Activated T-helper 17 cell treated with anti-CD3 and anti-CD28 coated beads, Interleukin-2, amount 50 U/mL, for 72 hours (primary cell): ENCODE data around the gene PHAF1. TPM values are rescaled to one million over a fixed set of nuclear protein-coding genes. Genes with fewer than 3 reads are reported as not detected.

Source experiments
- ATAC-seq: fragments of 150-1000 bp; cut with Tn5 transposase; replicated peaks from 2 replicates; pipeline ENCODE4 v1.10.0; 2021; ENCODE audit warnings: mild to moderate bottlenecking, moderate library complexity
- H3K27ac Mint-ChIP-seq: one replicate; pipeline ENCODE4 v1.8.0; 2022; ENCODE audit warnings: mixed read lengths
- H3K27me3 Mint-ChIP-seq: one replicate; pipeline ENCODE4 v1.8.0; 2022; ENCODE audit warnings: mixed read lengths
- H3K36me3 Mint-ChIP-seq: one replicate; pipeline ENCODE4 v1.8.0; 2022; ENCODE audit warnings: low read depth, mild to moderate bottlenecking, mixed read lengths
- H3K4me1 Mint-ChIP-seq: one replicate; pipeline ENCODE4 v1.8.0; 2022; ENCODE audit warnings: mixed read lengths
- H3K4me3 Mint-ChIP-seq: one replicate; pipeline ENCODE4 v1.8.0; 2022; ENCODE audit warnings: mild to moderate bottlenecking, mixed read lengths
- H3K9me3 Mint-ChIP-seq: one replicate; pipeline ENCODE4 v1.8.0; 2022; ENCODE audit warnings: mixed read lengths
- total RNA-seq, 2 donors: library from RNA; stranded (reverse); gene quantifications; one replicate each; pipeline ENCODE4 v1.2.3, GENCODE V29; 2022

Gene PHAF1
- total RNA-seq, 2 donors from 2014 or later, result 14.8 to 18.0 TPM

DNA sequence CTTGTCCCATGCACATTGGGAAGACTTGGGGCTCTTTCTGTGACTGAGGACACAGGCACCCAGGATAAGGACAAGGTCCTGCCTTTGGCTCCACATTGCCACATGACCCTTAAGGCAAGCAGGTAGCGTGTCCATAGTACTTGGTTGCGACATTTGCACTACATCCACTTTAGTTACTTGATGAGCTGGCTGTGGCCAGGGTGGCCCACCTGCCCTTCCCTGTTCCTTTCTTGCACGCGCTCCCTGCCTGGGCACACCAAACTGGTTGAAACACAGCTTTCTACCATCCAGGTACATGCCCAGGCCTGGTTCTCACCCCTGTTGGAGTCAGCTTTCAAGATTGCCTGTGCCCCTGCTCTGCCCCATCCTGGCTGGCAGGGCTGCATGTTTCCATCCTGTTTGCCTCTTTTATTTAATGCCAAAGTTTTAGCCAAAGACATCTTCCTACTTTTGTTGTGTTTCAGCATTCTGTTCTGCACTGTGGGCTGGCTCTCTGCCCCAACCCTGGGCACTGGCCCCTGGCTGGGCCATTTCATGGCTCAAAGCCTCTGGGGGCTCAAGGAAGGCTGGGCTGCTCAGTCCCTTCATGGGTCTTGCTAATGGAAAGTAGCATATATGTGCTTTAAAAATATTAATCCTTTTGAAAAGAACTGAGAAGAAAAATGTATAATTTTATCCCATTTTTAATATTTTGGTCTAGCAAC is 37.8 kb downstream of the PHAF1 start:
- Mint-ChIP-seq H3K27ac (peak overlapping the region; percentile 16), H3K4me3 (no peak overlapping the region), H3K4me1 (peaks cover 5% of the 10 kb centered on the region), H3K36me3 (peaks cover 65% of the 10 kb centered on the region), H3K27me3 (no peaks in the 10 kb centered on the region), H3K9me3 (no peaks in the 10 kb centered on the region)
- ATAC-seq, result no peak

DNA sequence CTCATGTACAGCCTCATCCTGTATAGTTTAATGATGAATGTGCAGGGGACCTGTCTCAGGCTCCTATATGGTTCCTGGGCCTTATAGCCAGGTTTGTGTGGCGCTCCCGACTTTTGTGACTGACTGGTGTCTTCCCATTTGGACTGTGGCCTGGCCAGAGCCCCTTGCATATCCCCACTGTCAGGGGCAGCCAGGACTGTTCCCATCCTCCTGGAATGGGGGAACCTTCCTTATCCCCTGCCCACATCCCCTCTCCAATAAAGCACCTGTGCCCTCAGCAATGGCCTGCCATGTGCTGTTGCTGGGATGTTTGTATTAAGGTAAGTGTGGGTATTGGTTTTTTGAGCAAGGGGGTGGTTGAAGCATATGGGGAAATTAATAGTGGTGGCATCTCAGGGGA is 38.5 kb downstream of the PHAF1 start:
- Mint-ChIP-seq H3K4me3 (peak overlapping the region; percentile 62), H3K36me3 (peaks cover 59% of the 10 kb centered on the region), H3K9me3 (no peaks in the 10 kb centered on the region), H3K27ac (peak overlapping the region; percentile 58), H3K27me3 (no peaks in the 10 kb centered on the region), H3K4me1 (peaks cover 11% of the 10 kb centered on the region)
- no peak for ATAC-seq

DNA sequence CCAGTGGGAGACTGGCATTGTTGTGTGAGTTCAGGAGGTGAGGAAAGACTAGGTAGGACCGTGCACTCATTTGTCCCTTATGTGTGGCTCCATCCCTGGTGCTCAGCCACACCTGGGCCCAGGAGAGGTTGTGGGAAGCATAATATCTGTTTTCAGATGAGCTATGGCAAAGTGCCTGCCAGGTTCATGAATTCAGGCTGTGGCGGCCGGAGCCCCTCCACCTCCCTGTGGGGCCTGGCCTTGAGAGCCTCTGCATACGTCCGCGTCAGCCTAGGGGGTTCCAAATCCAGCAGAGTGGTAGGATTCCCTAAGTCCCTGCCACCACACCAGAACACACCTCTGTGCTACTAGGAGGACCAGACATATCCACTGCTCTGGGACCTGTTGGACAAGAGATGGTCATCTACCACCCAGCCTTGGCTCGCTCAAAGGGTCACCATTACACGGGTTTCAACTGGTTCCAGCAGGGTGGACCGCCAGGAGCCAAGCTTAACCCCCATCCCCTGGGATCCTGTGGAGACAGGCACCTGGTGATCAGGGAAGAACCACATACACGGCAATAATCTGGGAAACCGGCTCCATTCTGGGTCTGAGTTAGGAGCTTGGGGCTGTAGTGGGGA is 39.0 kb downstream of the PHAF1 start:
- Mint-ChIP-seq H3K9me3 (no peaks in the 10 kb centered on the region), H3K27ac (peak overlapping the region; percentile 58), H3K4me3 (peak overlapping the region; percentile 62), H3K36me3 (peaks cover 57% of the 10 kb centered on the region), H3K4me1 (peaks cover 13% of the 10 kb centered on the region), H3K27me3 (no peaks in the 10 kb centered on the region)
- no peak for ATAC-seq

- Mint-ChIP-seq H3K27me3 (no peaks in the 10 kb centered on the region), H3K4me3 (peak overlapping the region; percentile 62), H3K4me1 (peaks cover 13% of the 10 kb centered on the region), H3K36me3 (peaks cover 56% of the 10 kb centered on the region), H3K27ac (peak overlapping the region; percentile 58), H3K9me3 (no peaks in the 10 kb centered on the region)
- ATAC-seq, result no peak
These were observed 39.7 kb downstream of the PHAF1 start for GRCh38 chr16:67149276-67150046.

- H3K36me3 Mint-ChIP-seq, result peaks cover 48% of the 10 kb centered on the region
These were observed 40.5 kb downstream of the PHAF1 start for GRCh38 chr16:67150047-67150832.

DNA sequence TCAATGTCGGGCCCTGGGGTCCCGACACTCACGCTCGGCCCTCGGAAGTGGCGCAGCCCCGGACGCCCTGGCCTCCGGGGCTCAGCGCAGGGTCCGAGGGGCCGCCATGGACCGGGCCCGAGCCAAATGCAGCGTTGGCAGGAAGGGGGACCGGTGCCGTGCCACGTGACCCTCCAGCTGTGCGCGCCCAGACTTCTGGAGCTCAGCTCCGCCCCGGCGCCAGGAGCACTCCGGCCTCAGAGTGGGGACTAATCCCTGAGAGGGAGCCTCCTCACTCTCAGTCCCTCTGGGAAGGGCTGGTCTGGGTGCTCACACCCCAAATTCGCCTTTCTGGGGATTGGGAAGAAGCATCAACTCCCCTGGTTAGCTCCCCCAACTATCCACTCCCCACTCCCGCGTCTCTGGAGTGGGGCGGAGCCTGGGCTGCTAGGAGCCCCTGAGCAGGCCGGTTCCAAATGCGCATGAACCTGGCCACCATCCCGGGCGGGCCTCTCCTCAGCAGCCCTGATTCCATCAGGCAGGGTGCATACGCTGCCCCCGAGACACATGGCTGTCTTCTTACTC is 41.2 kb downstream of the PHAF1 start, which contains the start of gene B3GNT9:
B3GNT9 (minus strand) TSS at position 166 of the 564 bp plus-strand sequence. CDS start 513 bp downstream, outside the sequence.
- H3K9me3 Mint-ChIP-seq, result no peaks in the 10 kb centered on the region
- no peaks in the 10 kb centered on the region for H3K27me3 Mint-ChIP-seq
- peaks cover 15% of the 10 kb centered on the region for H3K4me1 Mint-ChIP-seq
- peak; percentile 66 for ATAC-seq
- H3K27ac Mint-ChIP-seq, result peak within 1 kb of the TSS; percentile 75
- H3K4me3 Mint-ChIP-seq, result peak within 1 kb of the TSS; percentile 77
- peaks cover 43% of the 10 kb centered on the region for H3K36me3 Mint-ChIP-seq

More at GRCh38 chr16:67150047-67150832, 40.5 kb downstream of the PHAF1 start:
- H3K4me3 Mint-ChIP-seq, result peak overlapping the region; percentile 77
- peaks cover 13% of the 10 kb centered on the region for H3K4me1 Mint-ChIP-seq
- no peaks in the 10 kb centered on the region for H3K9me3 Mint-ChIP-seq
- peak; percentile 82 for ATAC-seq
- H3K27me3 Mint-ChIP-seq, result no peaks in the 10 kb centered on the region
- no peak overlapping the region for H3K27ac Mint-ChIP-seq

- ATAC-seq, result no peak
- H3K27me3 Mint-ChIP-seq, result no peaks in the 10 kb centered on the region
- peak overlapping the region; percentile 75 for H3K27ac Mint-ChIP-seq
- H3K4me1 Mint-ChIP-seq, result peaks cover 21% of the 10 kb centered on the region
- peaks cover 40% of the 10 kb centered on the region for H3K36me3 Mint-ChIP-seq
- peak overlapping the region; percentile 77 for H3K4me3 Mint-ChIP-seq
- no peaks in the 10 kb centered on the region for H3K9me3 Mint-ChIP-seq
These were observed 41.8 kb downstream of the PHAF1 start for GRCh38 chr16:67151431-67152097.

- Mint-ChIP-seq H3K36me3 (peaks cover 39% of the 10 kb centered on the region), H3K4me1 (peaks cover 38% of the 10 kb centered on the region), H3K9me3 (no peaks in the 10 kb centered on the region), H3K4me3 (peak overlapping the region; percentile 94), H3K27ac (no peak overlapping the region), H3K27me3 (no peaks in the 10 kb centered on the region)
- ATAC-seq, result no peak
These were observed 45.0 kb downstream of the PHAF1 start for GRCh38 chr16:67154578-67155294.

DNA sequence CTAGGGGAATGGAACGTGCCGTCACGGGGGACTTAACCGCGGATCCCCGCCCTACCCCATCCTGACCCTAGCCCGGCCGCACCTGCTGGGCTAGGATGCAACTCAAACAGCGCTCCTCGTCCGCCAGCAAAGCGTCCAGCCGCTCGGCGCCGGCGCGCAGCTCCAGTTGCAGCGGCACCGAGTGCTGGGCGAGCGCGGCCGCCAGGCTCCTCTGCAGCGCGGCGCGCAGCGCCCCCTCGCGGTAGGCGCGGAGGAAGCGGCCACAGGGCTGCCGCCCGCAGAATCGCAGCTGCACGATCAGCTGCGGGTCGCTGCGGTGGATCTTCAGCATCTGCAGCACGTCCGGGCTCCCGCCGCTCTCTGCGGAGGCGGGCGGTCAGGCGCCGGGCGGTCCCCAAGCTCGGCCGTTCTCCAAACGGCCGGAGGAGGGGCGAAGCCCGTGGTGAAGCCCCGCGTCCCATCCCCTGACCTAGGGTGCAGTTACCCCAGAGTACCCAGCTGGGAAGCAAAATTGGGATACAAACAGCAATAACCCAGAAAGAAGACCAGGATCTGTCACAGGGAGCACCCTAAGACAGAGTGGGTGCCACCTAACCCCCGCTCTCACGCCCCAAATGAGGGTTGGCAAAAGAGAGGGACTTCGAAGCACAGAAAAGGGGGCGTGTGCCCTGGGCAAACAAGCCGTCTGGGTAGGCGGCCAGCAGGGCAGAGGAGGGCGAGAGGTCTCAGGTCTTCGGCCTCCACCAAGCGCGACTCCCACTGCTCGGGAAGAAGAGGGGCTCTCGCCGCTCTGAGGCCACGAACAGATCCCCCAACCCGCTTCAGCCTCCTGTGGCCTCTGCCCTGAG is 45.8 kb downstream of the PHAF1 start:
- Mint-ChIP-seq H3K4me3 (peak overlapping the region; percentile 94), H3K4me1 (peaks cover 38% of the 10 kb centered on the region), H3K9me3 (no peaks in the 10 kb centered on the region), H3K36me3 (peaks cover 46% of the 10 kb centered on the region), H3K27me3 (no peaks in the 10 kb centered on the region), H3K27ac (no peak overlapping the region)
- peak; percentile 35 for ATAC-seq

DNA sequence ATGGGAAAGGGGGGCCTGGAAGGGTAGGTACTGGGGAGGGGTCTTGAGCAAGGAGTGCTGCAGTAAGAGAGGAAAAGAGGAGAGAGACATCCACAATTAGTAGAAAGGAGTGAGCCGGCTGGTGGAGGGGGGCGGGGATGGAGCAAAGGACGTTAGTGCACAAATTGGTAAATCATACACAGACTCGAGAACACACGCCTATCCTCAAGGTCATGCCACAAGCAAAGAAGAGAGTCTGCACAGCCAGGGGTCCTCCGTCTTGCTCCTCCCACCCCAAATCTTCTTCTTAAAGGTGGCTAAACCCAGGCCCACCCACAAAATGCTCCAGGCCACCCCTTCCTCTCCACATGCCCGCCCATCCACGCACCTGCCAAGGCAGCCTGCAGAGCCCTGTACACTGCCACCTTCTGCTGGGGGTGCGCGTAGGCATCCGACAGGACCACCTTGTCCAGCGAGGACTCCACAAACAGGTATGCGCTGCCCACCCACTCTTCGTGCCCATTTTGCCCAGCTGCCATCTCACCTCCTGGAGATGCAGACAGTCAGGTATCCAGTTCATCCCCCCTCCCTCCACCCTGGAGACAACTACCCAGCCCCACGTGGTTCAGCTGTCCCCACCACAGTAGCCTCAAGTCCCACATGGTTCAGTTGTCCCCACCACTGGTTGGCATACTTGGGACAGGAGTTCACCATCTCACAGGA is 46.6 kb downstream of the PHAF1 start:
- no peak for ATAC-seq
- Mint-ChIP-seq H3K36me3 (peaks cover 53% of the 10 kb centered on the region), H3K4me1 (peaks cover 38% of the 10 kb centered on the region), H3K4me3 (peak overlapping the region; percentile 94), H3K9me3 (no peaks in the 10 kb centered on the region), H3K27ac (no peak overlapping the region), H3K27me3 (no peaks in the 10 kb centered on the region)

GRCh38 chr16:67157106-67157748 is 47.5 kb downstream of the PHAF1 start:
- H3K27ac Mint-ChIP-seq, result peak overlapping the region; percentile 92
- ATAC-seq, result no peak
- no peaks in the 10 kb centered on the region for H3K27me3 Mint-ChIP-seq
- H3K4me1 Mint-ChIP-seq, result peaks cover 38% of the 10 kb centered on the region
- no peaks in the 10 kb centered on the region for H3K9me3 Mint-ChIP-seq
- peaks cover 63% of the 10 kb centered on the region for H3K36me3 Mint-ChIP-seq
- peak overlapping the region; percentile 94 for H3K4me3 Mint-ChIP-seq
